Muscle of leg (tissue), 16 donors: ENCODE measurements around the gene CCND3. TPM values are rescaled to one million over a fixed set of nuclear protein-coding genes. Genes with fewer than 3 reads are reported as not detected.

Experiments
- DNase-seq: peaks from one replicate; pipeline ENCODE4 v3.0.0; 2013
- H3K27ac ChIP-seq: one replicate; pipeline ENCODE4 v1.5.1; 2013; ENCODE audit warnings: mild to moderate bottlenecking, low read length, control low read depth
- H3K27me3 ChIP-seq: one replicate; pipeline ENCODE4 v1.6.1; 2013; ENCODE audit warnings: low read length; ENCODE audit not compliant: control insufficient read depth, insufficient read depth
- H3K36me3 ChIP-seq: one replicate; pipeline ENCODE4 v1.6.1; 2013; ENCODE audit warnings: low read length; ENCODE audit not compliant: control insufficient read depth, insufficient read depth
- H3K4me1 ChIP-seq: one replicate; pipeline ENCODE4 v1.6.1; 2013; ENCODE audit warnings: low read length; ENCODE audit not compliant: control insufficient read depth, insufficient read depth
- H3K4me3 ChIP-seq: one replicate; pipeline ENCODE4 v1.5.1; 2013; ENCODE audit warnings: low read length, control low read depth
- H3K9me3 ChIP-seq: replicated peaks from 2 replicates; pipeline ENCODE4 v1.6.1; 2013; ENCODE audit warnings: low read depth, low read length; ENCODE audit not compliant: control insufficient read depth
- WGBS: methylation state at CpG from one replicate; pipeline ENCODE4 v1.1.5; 2013; ENCODE audit warnings: missing lambda C conversion rate; ENCODE audit not compliant: insufficient coverage; 5-methylcytosine and 5-hydroxymethylcytosine counted together
- long read RNA-seq, 11 donors: transcript quantifications; one replicate each; lab custom pipeline, GENCODE V29; 2026
- polyA plus RNA-seq, 8 donors: library from polyadenylated mRNA; unstranded; fragments of 120-200 nt; gene quantifications; one replicate each; pipeline versions ENCODE4 v1.2.1 to v1.2.3, GENCODE V29; 2013; ENCODE audit warnings: inconsistent platforms in 1 of 8, low replicate concordance in 1 of 8; ENCODE audit not compliant: insufficient read length in 8 of 8, insufficient read depth in 1 of 8
- total RNA-seq: library from RNA; stranded (reverse); fragments of 120-200 nt; gene quantifications from one replicate; pipeline ENCODE4 v1.2.4, GENCODE V29; 2013

The CCND3 gene
- total RNA-seq (30.2 TPM), polyA plus RNA-seq (10 to 100 TPM; 65.7 to 99.9 (median 83.6) TPM)
- long read RNA-seq, donor 1, transcript CCND3-203 (5 exons, 2,085 nt), result major isoform, 13 of 14 reads
- long read RNA-seq, donor 1, partial matches to known transcripts, result 0 of 14 reads
- long read RNA-seq, donor 1, other reads (novel, unspliced or antisense), result 0 of 14 reads
- long read RNA-seq, donor 2, partial matches to known transcripts, result 0 of 3 reads
- long read RNA-seq, donor 2, other reads (novel, unspliced or antisense), result 0 of 3 reads
- long read RNA-seq, donor 3, transcript CCND3-203 (5 exons, 2,085 nt), result major isoform, 44 of 46 reads
- long read RNA-seq, donor 3, partial matches to known transcripts, result 0 of 46 reads
- long read RNA-seq, donor 3, other reads (novel, unspliced or antisense), result 0 of 46 reads
- long read RNA-seq, donor 4, transcript CCND3-203 (5 exons, 2,085 nt), result major isoform, 34 of 50 reads
- long read RNA-seq, donor 4, partial matches to known transcripts, result 15 of 50 reads
- long read RNA-seq, donor 4, other reads (novel, unspliced or antisense), result 0 of 50 reads
- long read RNA-seq, donor 5, transcript CCND3-203 (5 exons, 2,085 nt), result major isoform, 54 of 68 reads
- long read RNA-seq, donor 5, partial matches to known transcripts, result 9 of 68 reads
- long read RNA-seq, donor 5, other reads (novel, unspliced or antisense), result 0 of 68 reads
- long read RNA-seq, donor 6, transcript CCND3-203 (5 exons, 2,085 nt), result major isoform, 45 of 47 reads
- long read RNA-seq, donor 6, partial matches to known transcripts, result 0 of 47 reads
- long read RNA-seq, donor 6, other reads (novel, unspliced or antisense), result 0 of 47 reads
- long read RNA-seq, donor 7, transcript CCND3-203 (5 exons, 2,085 nt), result major isoform, 29 of 43 reads
- long read RNA-seq, donor 7, partial matches to known transcripts, result 8 of 43 reads
- long read RNA-seq, donor 7, other reads (novel, unspliced or antisense), result 0 of 43 reads
- long read RNA-seq, donor 8, transcript CCND3-203 (5 exons, 2,085 nt), result major isoform, 21 of 33 reads
- long read RNA-seq, donor 8, partial matches to known transcripts, result 9 of 33 reads
- long read RNA-seq, donor 8, other reads (novel, unspliced or antisense), result 0 of 33 reads
- long read RNA-seq, donor 9, transcript CCND3-203 (5 exons, 2,085 nt), result major isoform, 20 of 44 reads
- long read RNA-seq, donor 9, partial matches to known transcripts, result 22 of 44 reads
- long read RNA-seq, donor 9, other reads (novel, unspliced or antisense), result 0 of 44 reads
- long read RNA-seq, donor 10, transcript CCND3-203 (5 exons, 2,085 nt), result major isoform, 36 of 56 reads
- long read RNA-seq, donor 10, partial matches to known transcripts, result 17 of 56 reads
- long read RNA-seq, donor 10, other reads (novel, unspliced or antisense), result 0 of 56 reads
- long read RNA-seq, donor 11, transcript CCND3-203 (5 exons, 2,085 nt), result major isoform, 29 of 109 reads
- long read RNA-seq, donor 11, partial matches to known transcripts, result 78 of 109 reads
- long read RNA-seq, donor 11, other reads (novel, unspliced or antisense), result 0 of 109 reads

DNA sequence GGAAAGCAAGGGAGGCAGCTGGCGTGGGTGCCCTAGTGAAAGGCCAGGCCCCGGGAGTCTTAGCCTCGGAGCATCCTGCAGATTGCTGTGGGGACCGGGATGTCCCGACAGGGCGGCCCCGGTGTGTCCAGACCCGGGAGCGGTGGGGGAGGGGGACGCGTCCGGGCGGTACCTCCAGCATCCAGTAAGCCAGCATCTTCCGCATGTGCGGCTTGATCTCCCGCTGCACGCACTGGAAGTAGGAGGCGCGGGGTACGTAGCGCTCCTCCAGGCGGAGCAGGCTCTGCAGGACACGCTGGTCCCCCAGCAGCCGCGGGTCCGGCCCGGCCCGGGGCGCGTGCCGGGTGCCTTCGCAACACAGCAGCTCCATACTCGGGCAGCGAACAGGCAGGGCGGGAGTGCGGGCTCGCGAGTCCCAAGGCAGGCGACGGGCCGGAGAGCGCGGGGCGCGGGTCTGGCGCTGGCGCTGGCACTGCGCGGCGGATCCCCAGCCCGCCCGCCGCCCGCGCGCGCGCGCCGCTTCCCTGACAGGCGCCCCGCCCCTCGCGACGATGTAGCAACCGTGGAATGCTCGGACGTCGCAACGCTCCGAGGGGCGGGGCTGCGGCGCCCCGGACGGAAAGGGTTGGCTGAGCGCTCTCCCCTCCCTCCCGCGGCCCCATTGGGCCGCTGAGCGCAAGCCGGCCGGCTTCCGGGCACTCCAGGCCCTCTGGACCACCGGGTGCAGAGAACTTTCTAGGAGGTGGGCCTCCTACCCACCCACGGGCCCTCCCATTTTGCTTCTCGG lies at the start of gene CCND3:
TSS of gene CCND3 (minus strand) at position 529 of the 787 bp plus-strand sequence. CDS start at position 370, 159 bp downstream.
- Histone ChIP-seq H3K4me3 (peak within 1 kb of the TSS; percentile 95), H3K36me3 (peaks cover 20% of the 10 kb centered on the region), H3K27ac (peak within 1 kb of the TSS; percentile 81), H3K9me3 (no peaks in the 10 kb centered on the region), H3K27me3 (no peaks in the 10 kb centered on the region), H3K4me1 (peaks cover 46% of the 10 kb centered on the region)
- WGBS, result under 1% methylated on average over 84 of the region's 87 CpGs
- DNase-seq, result peak; percentile 97

DNA sequence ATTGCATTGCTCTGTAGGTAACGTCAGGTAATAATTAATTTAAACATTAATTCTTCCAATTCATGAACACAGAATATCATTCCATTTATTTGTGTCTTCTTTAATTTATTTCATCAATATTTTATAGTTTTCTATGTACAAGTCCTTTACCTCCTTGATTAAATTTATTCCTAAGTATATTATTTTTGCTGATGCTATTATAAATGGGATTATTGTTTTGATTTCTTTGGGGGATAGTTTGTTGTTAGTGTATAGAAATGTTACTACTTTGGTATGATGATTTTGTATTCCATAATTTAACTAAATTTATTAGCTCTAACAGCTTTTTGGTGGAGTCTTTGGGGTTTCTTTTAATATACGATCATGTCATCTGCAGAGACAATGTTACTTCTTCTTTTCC lies 44.7 kb upstream of the CCND3 start:
- no peak for DNase-seq
- Histone ChIP-seq H3K36me3 (no peaks in the 10 kb centered on the region), H3K27me3 (no peaks in the 10 kb centered on the region), H3K4me1 (no peaks in the 10 kb centered on the region), H3K9me3 (no peaks in the 10 kb centered on the region), H3K27ac (no peak overlapping the region), H3K4me3 (no peak overlapping the region)
- WGBS, result no CpG with 5 or more reads among the region's 2 CpGs

DNA sequence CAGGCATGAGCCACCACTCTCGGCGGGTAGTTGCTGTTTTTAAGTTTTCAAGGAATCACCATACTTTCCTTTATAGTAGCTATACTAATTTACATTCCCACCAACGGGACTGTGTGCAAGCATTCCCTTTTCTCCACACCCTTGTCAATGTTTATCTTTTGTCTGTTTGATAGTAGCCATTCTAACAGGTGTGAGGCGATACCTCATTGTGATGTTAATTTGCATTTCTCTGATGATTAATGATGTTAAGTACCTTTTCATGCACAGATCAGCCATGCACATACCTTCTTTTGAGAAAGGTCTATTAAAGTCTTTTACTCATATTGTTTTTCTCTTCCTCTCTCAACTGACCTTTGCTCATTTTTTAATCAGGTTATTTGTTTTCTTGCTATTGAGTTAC lies 43.0 kb upstream of the CCND3 start:
- Histone ChIP-seq H3K4me1 (no peaks in the 10 kb centered on the region), H3K27ac (no peak overlapping the region), H3K4me3 (no peak overlapping the region), H3K9me3 (no peaks in the 10 kb centered on the region), H3K36me3 (no peaks in the 10 kb centered on the region), H3K27me3 (no peaks in the 10 kb centered on the region)
- no peak for DNase-seq
- no CpG with 5 or more reads among the region's 4 CpGs for WGBS

DNA sequence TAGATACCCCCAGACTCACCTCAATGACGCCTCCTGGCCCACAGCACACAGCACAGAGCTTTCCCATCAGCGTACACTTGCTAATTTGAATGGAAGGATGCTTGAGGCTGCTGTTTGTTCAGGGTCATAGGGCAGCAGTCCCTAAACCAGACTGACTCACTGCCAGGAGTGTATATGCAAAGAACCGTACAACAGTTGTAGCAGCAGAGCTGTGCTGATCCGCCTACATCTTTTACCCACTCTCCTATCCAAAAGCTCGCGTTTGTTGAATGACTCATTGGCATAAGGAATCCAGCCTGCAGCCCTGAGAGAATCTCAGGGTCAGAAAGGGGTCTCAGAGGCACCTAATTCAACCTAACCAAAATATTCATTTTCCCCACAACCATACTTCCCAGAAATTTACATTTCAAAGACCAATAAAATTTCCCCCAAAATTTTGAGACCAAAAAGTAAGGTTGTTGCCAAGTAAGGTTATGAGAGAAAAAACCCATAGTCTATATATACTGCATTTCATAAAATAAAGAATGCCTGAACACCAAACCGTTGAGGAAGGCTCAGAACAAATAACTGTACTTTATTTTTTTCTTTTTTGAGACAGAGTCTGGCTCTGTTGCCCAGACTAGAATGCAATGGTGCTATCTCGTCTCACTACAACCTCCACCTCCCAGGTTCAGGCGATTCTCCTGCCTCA lies 35.3 kb upstream of the CCND3 start:
- WGBS, result 94% methylated on average over 3 of the region's 9 CpGs

DNA sequence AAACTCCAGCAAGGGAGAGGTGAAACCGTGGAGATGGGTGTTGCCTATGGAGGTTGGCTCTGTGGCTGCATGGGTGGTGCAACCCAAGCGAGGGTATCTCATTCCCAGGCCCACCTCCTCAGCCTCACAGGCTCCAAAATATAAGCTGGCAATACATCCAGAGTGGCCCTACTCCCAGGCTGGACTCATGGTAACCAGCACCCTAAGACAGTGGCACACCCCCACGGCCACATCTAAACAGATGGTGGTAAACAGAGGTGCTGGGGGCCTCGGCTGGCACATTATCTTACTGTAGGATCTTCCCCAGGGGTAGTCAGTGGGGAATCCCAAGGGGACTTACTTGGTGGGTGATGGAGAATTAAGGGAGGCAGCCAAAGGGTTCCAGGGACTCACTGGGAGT lies 33.7 kb upstream of the CCND3 start:
- no peaks in the 10 kb centered on the region for H3K9me3 ChIP-seq
- no peak for DNase-seq
- no peaks in the 10 kb centered on the region for H3K27me3 ChIP-seq
- no peaks in the 10 kb centered on the region for H3K36me3 ChIP-seq
- H3K4me1 ChIP-seq, result no peaks in the 10 kb centered on the region
- H3K27ac ChIP-seq, result no peak overlapping the region
- WGBS, result no CpG with 5 or more reads among the region's 4 CpGs
- H3K4me3 ChIP-seq, result no peak overlapping the region

More for the DNA sequence above, 35.3 kb upstream of the CCND3 start:
- Histone ChIP-seq H3K27ac (no peak overlapping the region), H3K36me3 (no peaks in the 10 kb centered on the region), H3K4me1 (no peaks in the 10 kb centered on the region), H3K4me3 (no peak overlapping the region), H3K27me3 (no peaks in the 10 kb centered on the region), H3K9me3 (no peaks in the 10 kb centered on the region)
- no peak for DNase-seq

DNA sequence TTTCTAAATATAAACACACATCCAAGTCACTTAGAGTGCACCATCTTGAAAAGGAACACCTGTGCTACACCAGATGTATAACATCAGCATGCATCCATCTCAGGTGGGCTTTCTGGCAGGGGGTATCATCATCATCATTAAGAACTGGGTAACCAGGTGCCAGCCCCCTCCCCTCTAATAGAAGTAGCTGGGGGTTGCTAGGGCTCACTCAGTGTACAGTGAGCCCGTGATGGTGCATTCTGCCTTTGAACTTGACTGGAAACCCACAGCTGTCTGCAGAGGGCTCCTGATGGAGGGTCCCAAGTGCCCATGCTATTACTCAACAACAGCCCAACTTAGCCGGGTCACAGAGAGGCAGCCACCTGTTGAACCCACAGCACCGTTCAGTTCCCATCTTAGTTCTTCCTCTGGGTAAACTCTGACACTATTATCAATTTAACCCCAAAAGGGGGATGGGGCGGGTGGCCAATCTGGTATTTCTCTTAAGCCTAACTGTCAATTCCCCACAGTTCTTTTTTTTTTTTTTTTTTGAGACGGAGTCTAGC lies 32.7 kb upstream of the CCND3 start:
- no peaks in the 10 kb centered on the region for H3K27me3 ChIP-seq
- H3K4me1 ChIP-seq, result no peaks in the 10 kb centered on the region
- no peaks in the 10 kb centered on the region for H3K9me3 ChIP-seq
- no peak overlapping the region for H3K4me3 ChIP-seq
- no peak overlapping the region for H3K27ac ChIP-seq
- 74% methylated on average over 4 of the region's 5 CpGs for WGBS
- no peaks in the 10 kb centered on the region for H3K36me3 ChIP-seq
- no peak for DNase-seq

DNA sequence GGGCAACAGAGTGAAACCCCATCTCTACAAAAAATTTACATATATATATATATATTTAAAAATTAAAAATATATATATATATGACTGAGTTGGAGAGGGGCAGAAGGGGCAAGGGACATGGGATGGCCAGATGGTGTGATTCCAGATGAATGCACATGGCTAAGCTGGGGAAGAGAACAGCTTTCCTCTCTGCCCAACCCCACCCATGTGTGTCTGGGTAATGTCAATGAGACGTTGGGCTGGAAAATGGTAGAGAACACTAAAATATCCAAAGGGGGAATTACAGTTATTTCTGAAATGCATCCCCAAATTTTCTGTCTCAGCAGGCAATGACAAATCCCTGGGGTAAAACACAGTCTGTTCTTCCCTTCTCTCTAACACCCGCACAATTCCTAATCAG lies 31.2 kb upstream of the CCND3 start:
- no peaks in the 10 kb centered on the region for H3K9me3 ChIP-seq
- H3K4me1 ChIP-seq, result no peaks in the 10 kb centered on the region
- WGBS, result 92% methylated on average over 1 of the region's 2 CpGs

DNA sequence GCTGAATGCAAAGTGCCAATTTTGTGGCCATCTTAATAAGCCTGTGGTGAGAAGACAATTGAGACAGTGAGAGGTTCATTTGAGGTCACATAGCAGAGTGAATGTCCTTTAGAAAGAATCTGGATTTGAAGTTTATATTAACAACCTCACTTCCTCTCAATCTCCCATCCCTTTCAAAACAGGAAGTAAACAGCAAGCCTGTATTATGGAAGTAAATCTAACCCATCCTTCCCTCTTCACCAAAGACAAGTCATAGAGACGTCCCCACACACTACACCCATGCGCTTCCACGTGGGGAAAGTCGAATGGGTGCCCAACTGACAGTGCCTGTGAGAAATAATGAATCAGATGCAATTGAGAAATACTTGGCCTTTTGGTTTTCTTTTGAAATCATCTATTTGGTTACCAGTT lies 28.8 kb upstream of the CCND3 start:
- DNase-seq, result peak; percentile 9
- Histone ChIP-seq H3K27me3 (no peaks in the 10 kb centered on the region), H3K36me3 (no peaks in the 10 kb centered on the region), H3K4me3 (no peak overlapping the region), H3K27ac (no peak overlapping the region), H3K4me1 (no peaks in the 10 kb centered on the region), H3K9me3 (no peaks in the 10 kb centered on the region)
- WGBS, result no CpG with 5 or more reads among the region's 4 CpGs

More for the DNA sequence above, 31.2 kb upstream of the CCND3 start:
- Histone ChIP-seq H3K27ac (no peak overlapping the region), H3K4me3 (no peak overlapping the region), H3K27me3 (no peaks in the 10 kb centered on the region), H3K36me3 (no peaks in the 10 kb centered on the region)
- DNase-seq, result no peak
